ENCODE measurements around the gene GNAZ. TPM values are rescaled to one million over a fixed set of nuclear protein-coding genes. Genes with fewer than 3 reads are reported as not detected.

GNAZ gene
- total RNA-seq, 1 experiment from 2014 or later: 5.0 TPM

DNA sequence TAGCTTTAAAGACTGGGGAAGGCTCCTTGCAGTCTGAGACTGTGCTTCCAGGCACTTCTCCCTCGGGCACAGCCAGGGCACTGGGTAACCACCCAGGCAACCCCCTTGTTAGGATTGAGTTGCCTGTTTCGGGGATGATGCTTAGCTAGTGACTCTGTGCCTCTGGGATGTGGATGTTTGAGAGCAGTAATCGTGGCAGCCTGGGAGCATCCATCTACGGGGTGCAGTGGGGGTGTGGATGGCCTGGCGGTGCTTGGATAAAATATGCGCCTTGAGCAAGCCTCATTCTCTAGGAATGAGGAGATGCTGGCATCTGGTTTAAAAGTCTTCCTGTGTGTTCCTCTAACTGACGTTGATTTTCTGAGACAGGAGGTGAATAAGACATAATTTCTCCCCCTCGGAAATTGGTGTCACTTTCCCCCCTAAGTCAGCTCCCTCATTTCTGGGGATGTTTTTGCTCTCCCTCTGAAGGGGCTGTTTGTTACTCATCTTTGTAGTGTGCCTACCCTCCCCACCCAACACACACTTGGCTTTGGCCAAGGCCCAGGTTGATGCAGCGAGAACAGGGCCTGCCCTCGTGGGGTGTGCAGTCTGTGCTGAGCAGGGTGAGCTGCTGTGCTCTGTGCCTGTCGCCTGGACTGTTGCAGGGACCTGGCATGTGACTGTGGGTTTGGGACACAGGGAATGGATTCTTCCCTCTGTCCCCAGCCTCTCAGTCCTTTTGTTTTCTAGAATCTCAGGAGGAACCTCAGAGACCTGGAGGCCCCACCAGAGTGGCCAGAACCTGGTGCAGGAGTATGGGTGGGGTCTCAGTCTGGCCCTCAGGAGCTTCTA, 2.0 kb downstream of the GNAZ start:
- TF ChIP-seq, protein P1, sequence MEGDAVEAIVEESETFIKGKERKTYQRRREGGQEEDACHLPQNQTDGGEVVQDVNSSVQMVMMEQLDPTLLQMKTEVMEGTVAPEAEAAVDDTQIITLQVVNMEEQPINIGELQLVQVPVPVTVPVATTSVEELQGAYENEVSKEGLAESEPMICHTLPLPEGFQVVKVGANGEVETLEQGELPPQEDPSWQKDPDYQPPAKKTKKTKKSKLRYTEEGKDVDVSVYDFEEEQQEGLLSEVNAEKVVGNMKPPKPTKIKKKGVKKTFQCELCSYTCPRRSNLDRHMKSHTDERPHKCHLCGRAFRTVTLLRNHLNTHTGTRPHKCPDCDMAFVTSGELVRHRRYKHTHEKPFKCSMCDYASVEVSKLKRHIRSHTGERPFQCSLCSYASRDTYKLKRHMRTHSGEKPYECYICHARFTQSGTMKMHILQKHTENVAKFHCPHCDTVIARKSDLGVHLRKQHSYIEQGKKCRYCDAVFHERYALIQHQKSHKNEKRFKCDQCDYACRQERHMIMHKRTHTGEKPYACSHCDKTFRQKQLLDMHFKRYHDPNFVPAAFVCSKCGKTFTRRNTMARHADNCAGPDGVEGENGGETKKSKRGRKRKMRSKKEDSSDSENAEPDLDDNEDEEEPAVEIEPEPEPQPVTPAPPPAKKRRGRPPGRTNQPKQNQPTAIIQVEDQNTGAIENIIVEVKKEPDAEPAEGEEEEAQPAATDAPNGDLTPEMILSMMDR (conservative IDR thresholded peaks at IDR 0.05): no peak
- DNase-seq: no peak
- no CpG with 5 or more reads among the region's 11 CpGs for WGBS (ENCODE audit: extremely low coverage, insufficient read length, low lambda C conversion rate)
- H3K79me2 ChIP-seq (ENCODE audit: insufficient read depth, low read length): no peaks in the 10 kb centered on the region
- H4K8ac ChIP-seq (replicated peaks; ENCODE audit: insufficient read length, low read depth, low read length): no peak overlapping the region
- H3K9ac ChIP-seq (ENCODE audit: extremely low read depth, insufficient read length, low read length): no peak overlapping the region
- no peak overlapping the region for H2AK5ac ChIP-seq (ENCODE audit: insufficient read length, low read length)
- no peaks in the 10 kb centered on the region for H4K20me1 ChIP-seq (ENCODE audit: control insufficient read depth, insufficient read depth, insufficient read length)
- no peaks in the 10 kb centered on the region for H3K9me3 ChIP-seq (ENCODE audit: control insufficient read depth, low read depth, low read length)
- H3K56ac ChIP-seq (ENCODE audit: insufficient read length, low read depth, low read length): no peak overlapping the region
- no peak overlapping the region for H3K27ac Mint-ChIP-seq
- H3K23me2 ChIP-seq (ENCODE audit: insufficient read length, low read depth, low read length, poor library complexity, severe bottlenecking): peaks cover 11% of the 10 kb centered on the region
- no peak overlapping the region for H4K91ac ChIP-seq (ENCODE audit: insufficient read length, low read depth, low read length)
- H3K79me1 ChIP-seq (ENCODE audit: insufficient read depth, low read depth, low read length, poor library complexity, severe bottlenecking): no peaks in the 10 kb centered on the region
- H3K4me1 Mint-ChIP-seq: peaks cover 12 to 20% of the 10 kb centered on the region in 2 experiments; a peak in 3 of 4 replicates
- no peak overlapping the region for H3K4ac ChIP-seq (ENCODE audit: low read depth, low read length)
- peak overlapping the region; percentile 21 for H3K18ac ChIP-seq (ENCODE audit: insufficient read length, low read depth, low read length)
- H3K4me2 ChIP-seq (ENCODE audit: insufficient read depth, insufficient read length, low read length): no peak overlapping the region
- peaks cover 70% of the 10 kb centered on the region for H3K27me3 Mint-ChIP-seq (ENCODE audit: low read depth)
- H3K27me3 ChIP-seq (ENCODE audit: insufficient read depth, low read length): peaks cover 8% of the 10 kb centered on the region; the same call in 1 of the 2 replicates
- peak overlapping the region; percentile 10 for H2BK12ac ChIP-seq (ENCODE audit: insufficient read length, low read depth, low read length)
- peak overlapping the region in 1 of 2 experiments; percentile 53; a peak in 2 of 5 replicates for H3K4me3 Mint-ChIP-seq
- no peak overlapping the region for H2BK5ac ChIP-seq (ENCODE audit: insufficient read length, low read length)
- H2BK20ac ChIP-seq (ENCODE audit: low read depth, low read length, poor library complexity, severe bottlenecking): no peak overlapping the region
- no peak overlapping the region for H2BK120ac ChIP-seq (ENCODE audit: low read depth, low read length, poor library complexity, severe bottlenecking)
- 0 out of 2 replicates have a peak overlapping the region, but pooled peaks have one; percentile 41 for H2BK15ac ChIP-seq (ENCODE audit: low read depth, low read length)
- no peaks in the 10 kb centered on the region for H3K4me1 ChIP-seq (ENCODE audit: insufficient read depth, low read length)
- H3K23ac ChIP-seq (ENCODE audit: insufficient read length, low read depth, low read length): no peak overlapping the region
- H3K9me3 Mint-ChIP-seq: no peaks in the 10 kb centered on the region; a peak in 1 of 5 replicates
- H3K14ac ChIP-seq (ENCODE audit: insufficient read depth, low read length): peak overlapping the region; percentile 41; the same call in 1 of the 2 replicates
- H3K36me3 Mint-ChIP-seq (ENCODE audit: insufficient read depth in 1 of 3, low read depth in 3 of 3): peaks cover 0 to 6% (median 0%) of the 10 kb centered on the region in 3 experiments; a peak in 2 of 7 replicates
- no peak overlapping the region for H4K5ac ChIP-seq (ENCODE audit: insufficient read length, low read depth, low read length)
- H3T11ph ChIP-seq (ENCODE audit: low read length): no peak overlapping the region
- no peak overlapping the region for H3K27ac ChIP-seq (ENCODE audit: insufficient read length, low read depth, low read length)
- no peak overlapping the region for H2AFZ ChIP-seq (ENCODE audit: low read length)
